Brain microvascular endothelial cell (primary cell): Measurements from ENCODE around the gene BTBD2.

Experiments used
- DNase-seq: peaks from one replicate; pipeline ENCODE4 v3.0.0-alpha.2; 2020
- H3K27ac ChIP-seq: fragments of 250-450 bp; sonication (Bioruptor Pico); 2 replicates; pipeline ENCODE4 v1.5.1; 2020; ENCODE audit warnings: mild to moderate bottlenecking, moderate library complexity
- H3K27me3 ChIP-seq: fragments of 250-450 bp; sonication (Bioruptor Pico); replicated peaks from 2 replicates; pipeline ENCODE4 v1.5.1; 2020; ENCODE audit warnings: mild to moderate bottlenecking
- H3K36me3 ChIP-seq: fragments of 250-450 bp; sonication (Bioruptor Pico); replicated peaks from 2 replicates; pipeline ENCODE4 v1.5.1; 2020; ENCODE audit warnings: mild to moderate bottlenecking
- H3K4me3 ChIP-seq: 2 replicates; pipeline ENCODE4 v1.5.1; 2011; ENCODE audit warnings: low read depth, mild to moderate bottlenecking, control low read depth, low read length, moderate library complexity
- in situ Hi-C: cut with HindIII; loops from 2 replicates; pipeline ENCODE4 v1.10.0; 2017; ENCODE audit warnings: low sequenced_read_pairs, low pct_ligation_motif_present
- TF ChIP-seq, protein P1 (sequence below): IDR thresholded peaks from 2 replicates; pipeline ENCODE4 v1.5.1; 2011; ENCODE audit warnings: low read depth, mild to moderate bottlenecking, moderate library complexity, low read length, control low read depth, inconsistent platforms; ENCODE audit errors: missing control alignments

BTBD2 gene

DNA sequence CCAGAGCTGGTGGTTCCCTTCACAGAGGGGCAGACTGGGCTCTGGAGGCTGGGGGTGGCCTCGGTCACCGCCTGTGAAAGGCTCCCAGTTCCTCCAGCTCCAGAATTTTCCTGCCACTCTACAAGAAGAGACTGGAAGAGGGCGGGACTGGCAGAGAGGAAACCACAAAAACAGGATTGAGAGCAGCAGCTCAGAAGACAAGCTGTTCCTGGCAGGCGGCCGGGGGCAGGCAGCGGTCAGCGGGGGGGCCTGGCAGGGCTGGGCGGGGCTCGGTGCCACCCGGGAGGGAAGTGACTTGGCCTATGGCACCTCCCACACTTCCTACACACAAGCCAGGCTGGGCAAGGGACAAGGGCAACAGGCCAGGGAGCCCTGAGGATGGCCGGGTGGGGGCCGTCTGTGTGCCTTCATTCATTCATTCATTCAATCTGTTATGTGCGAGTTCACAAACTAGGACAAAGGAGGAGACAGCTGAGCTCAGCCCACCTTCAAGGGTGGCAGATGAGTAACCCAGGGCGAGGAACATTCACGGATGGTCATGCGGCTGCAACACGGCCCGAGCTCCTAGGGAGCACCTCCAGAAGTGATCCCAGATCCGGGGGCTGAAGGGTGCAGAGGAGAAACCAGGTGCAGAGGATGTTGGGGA is 16.9 kb upstream of the BTBD2 start:
- Histone ChIP-seq H3K36me3 (no peaks in the 10 kb centered on the region), H3K27me3 (no peaks in the 10 kb centered on the region), H3K27ac (no peak overlapping the region), H3K4me3 (no peak overlapping the region)
- peak; percentile 54 for DNase-seq
- in situ Hi-C loops, result no loop called here
- TF ChIP-seq, protein P1, sequence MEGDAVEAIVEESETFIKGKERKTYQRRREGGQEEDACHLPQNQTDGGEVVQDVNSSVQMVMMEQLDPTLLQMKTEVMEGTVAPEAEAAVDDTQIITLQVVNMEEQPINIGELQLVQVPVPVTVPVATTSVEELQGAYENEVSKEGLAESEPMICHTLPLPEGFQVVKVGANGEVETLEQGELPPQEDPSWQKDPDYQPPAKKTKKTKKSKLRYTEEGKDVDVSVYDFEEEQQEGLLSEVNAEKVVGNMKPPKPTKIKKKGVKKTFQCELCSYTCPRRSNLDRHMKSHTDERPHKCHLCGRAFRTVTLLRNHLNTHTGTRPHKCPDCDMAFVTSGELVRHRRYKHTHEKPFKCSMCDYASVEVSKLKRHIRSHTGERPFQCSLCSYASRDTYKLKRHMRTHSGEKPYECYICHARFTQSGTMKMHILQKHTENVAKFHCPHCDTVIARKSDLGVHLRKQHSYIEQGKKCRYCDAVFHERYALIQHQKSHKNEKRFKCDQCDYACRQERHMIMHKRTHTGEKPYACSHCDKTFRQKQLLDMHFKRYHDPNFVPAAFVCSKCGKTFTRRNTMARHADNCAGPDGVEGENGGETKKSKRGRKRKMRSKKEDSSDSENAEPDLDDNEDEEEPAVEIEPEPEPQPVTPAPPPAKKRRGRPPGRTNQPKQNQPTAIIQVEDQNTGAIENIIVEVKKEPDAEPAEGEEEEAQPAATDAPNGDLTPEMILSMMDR, result no peak

DNA sequence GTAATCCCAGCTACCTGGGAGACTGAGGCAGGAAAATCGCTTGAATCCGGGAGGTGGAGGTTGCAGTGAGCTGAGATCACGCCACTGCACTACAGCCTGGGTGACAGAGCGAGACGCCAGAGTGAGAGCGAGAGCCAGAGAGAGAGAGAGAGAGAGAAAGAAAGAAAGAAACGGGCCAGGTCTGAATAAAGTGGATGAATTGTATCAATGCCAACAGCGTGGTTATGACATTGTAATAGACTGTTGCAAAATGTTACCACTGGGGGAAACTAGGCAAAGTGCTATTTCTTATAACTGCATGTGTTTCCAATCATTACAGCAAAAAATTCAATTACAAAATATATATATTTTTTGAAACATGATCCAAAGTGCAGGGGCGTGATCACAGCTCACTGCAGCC is 11.8 kb upstream of the BTBD2 start:
- peak; percentile 23 for DNase-seq
- no peak overlapping the region for H3K27ac ChIP-seq
- no peak overlapping the region for H3K4me3 ChIP-seq
- no peaks in the 10 kb centered on the region for H3K27me3 ChIP-seq
- in situ Hi-C loops, result no loop called here
- no peaks in the 10 kb centered on the region for H3K36me3 ChIP-seq
- TF ChIP-seq, protein P1, result no peak

DNA sequence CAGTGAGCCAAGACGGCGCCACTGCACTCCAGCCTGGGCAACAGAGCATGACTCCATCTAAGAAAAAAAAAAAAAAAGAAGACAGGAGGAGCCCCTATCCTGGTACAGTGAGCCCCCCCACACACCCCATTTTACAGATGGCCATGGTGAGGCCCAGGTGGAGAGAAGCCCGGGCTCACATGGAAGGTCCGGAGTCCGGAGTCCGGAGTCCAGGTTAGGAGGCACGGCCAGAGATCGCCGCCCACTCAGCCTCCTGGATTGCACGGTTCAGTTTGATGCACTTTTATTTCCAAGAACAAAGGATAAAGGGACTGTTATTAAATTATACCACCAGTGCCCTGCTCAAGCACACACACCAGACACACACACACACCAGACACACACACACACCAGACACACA is 11.3 kb upstream of the BTBD2 start:
- in situ Hi-C loops, result no loop called here
- TF ChIP-seq, protein P1, result no peak
- no peaks in the 10 kb centered on the region for H3K27me3 ChIP-seq
- H3K27ac ChIP-seq, result no peak overlapping the region
- DNase-seq, result no peak
- H3K4me3 ChIP-seq, result no peak overlapping the region
- H3K36me3 ChIP-seq, result no peaks in the 10 kb centered on the region

GRCh38 chr19:2022289-2022688 is 6.8 kb upstream of the BTBD2 start:
- in situ Hi-C loops, result no loop called here
- TF ChIP-seq, protein P1, result no peak
- H3K27me3 ChIP-seq, result no peaks in the 10 kb centered on the region
- no peaks in the 10 kb centered on the region for H3K36me3 ChIP-seq
- DNase-seq, result no peak
- H3K4me3 ChIP-seq, result no peak overlapping the region
- no peak overlapping the region for H3K27ac ChIP-seq

DNA sequence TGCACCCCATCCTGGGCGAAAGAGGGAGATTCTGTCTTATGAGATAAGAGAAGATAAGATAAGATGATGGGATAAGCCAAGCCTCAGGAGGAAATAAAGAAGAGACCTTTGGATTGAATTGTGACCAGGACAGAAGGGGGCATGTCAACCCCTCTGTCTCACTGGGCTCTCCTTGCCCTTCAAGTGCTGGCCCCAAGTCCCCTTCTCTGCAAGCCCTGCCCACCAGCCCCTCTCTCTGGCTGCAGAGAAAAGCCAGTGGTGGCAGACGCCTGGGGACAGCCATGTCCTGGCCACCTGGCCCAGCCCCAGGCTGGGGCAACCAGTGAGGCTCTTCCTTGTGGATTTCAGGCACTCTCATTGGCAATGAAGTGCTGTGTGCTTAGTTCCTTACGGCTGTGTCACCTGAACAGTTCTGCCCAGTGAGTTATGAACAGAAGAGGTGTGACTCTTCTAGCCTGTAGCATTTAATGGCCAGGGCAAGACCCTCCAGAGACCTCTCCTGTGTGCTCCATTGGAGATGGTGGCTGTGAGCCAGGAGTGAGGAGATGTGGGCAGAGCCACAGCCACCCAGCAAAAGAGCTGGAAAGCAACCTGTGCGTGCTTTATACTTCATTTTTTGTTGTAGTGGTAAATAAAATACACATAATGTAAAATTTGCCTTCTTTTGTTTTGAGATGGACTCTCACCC is 6.1 kb upstream of the BTBD2 start:
- DNase-seq, result no peak
- H3K27me3 ChIP-seq, result no peaks in the 10 kb centered on the region
- in situ Hi-C loops, result no loop called here
- no peak overlapping the region for H3K4me3 ChIP-seq
- H3K27ac ChIP-seq, result no peak overlapping the region
- no peaks in the 10 kb centered on the region for H3K36me3 ChIP-seq
- TF ChIP-seq, protein P1, result no peak
